Measurements from ENCODE around the gene P2RX2.

P2RX2 gene

GRCh38 chr12:132605892-132606291 is 12.7 kb upstream of the P2RX2 start:
- TF ChIP-seq CTCF (IDR thresholded peaks at IDR 0.05), result no peak

GRCh38 chr12:132606466-132606865 is 12.1 kb upstream of the P2RX2 start:
- no peak for TF ChIP-seq CTCF (IDR thresholded peaks at IDR 0.05)

- no peak for TF ChIP-seq CTCF (IDR thresholded peaks at IDR 0.05)
These were observed 11.6 kb upstream of the P2RX2 start for GRCh38 chr12:132606927-132607326.

GRCh38 chr12:132608231-132609171 is 10.1 kb upstream of the P2RX2 start:
- TF ChIP-seq CTCF (IDR thresholded peaks at IDR 0.05), result no peak

GRCh38 chr12:132610051-132610759 is 8.4 kb upstream of the P2RX2 start, which contains the start of gene LRCOL1:
TSS of gene LRCOL1 (minus strand) at chr12:132610582. CDS start at chr12:132606251, 4,331 bp downstream.
- TF ChIP-seq CTCF (IDR thresholded peaks at IDR 0.05), result no peak

GRCh38 chr12:132610866-132611602 is 7.5 kb upstream of the P2RX2 start:
- TF ChIP-seq CTCF (IDR thresholded peaks at IDR 0.05), result no peak

- no peak for TF ChIP-seq CTCF (IDR thresholded peaks at IDR 0.05)
These were observed 7.0 kb upstream of the P2RX2 start for GRCh38 chr12:132611620-132612019.
